Esophagus muscularis mucosa (tissue), 4 donors: Measurements from ENCODE around the gene TRDMT1. TPM values are rescaled to one million over a fixed set of nuclear protein-coding genes. Genes with fewer than 3 reads are reported as not detected.

Source experiments
- DNase-seq: peaks from one replicate; pipeline ENCODE4 v3.0.0-alpha.2; 2017; ENCODE audit errors: extremely low spot score
- H3K27ac ChIP-seq, 4 donors: fragments of 200-600 bp; sonication (generic); replicated peaks in 1 of 4; 1 replicate in 3 of 4; 2 replicates in 1 of 4; pipeline ENCODE4 v1.5.1; 2016 to 2019; ENCODE audit warnings: mild to moderate bottlenecking in 1 of 4
- H3K27me3 ChIP-seq, 4 donors: fragments of 200-600 bp; sonication (generic); one replicate each; pipeline versions ENCODE4 v1.5.1 to v1.6.0; 2016 to 2019
- H3K36me3 ChIP-seq, 4 donors: fragments of 200-600 bp; sonication (generic); one replicate each; pipeline ENCODE4 v1.5.1; 2016 to 2019
- H3K4me1 ChIP-seq, 4 donors: fragments of 200-600 bp; sonication (generic); one replicate each; pipeline ENCODE4 v1.5.1; 2016 to 2019
- H3K4me3 ChIP-seq, 4 donors: fragments of 200-600 bp; sonication (generic); 1 replicate in 2 of 4; 2 replicates in 2 of 4; pipeline ENCODE4 v1.5.1; 2016 to 2019; ENCODE audit warnings: mild to moderate bottlenecking in 4 of 4, moderate library complexity in 1 of 4
- H3K9me3 ChIP-seq, 4 donors: fragments of 200-600 bp; sonication (generic); 1 replicate in 3 of 4; 2 replicates in 1 of 4; pipeline ENCODE4 v1.5.1; 2016 to 2019
- CTCF ChIP-seq, 3 experiments: fragments of 200-600 bp in 2 of 3; fragments of 450-650 bp in 1 of 3; sonication (generic) in 2 of 3; IDR thresholded peaks; one replicate each; pipeline ENCODE4 v1.5.1; 2017 to 2019; ENCODE audit warnings: antibody characterized with exemption in 3 of 3, mild to moderate bottlenecking in 2 of 3, moderate library complexity in 1 of 3
- EP300 ChIP-seq: sonication (generic); formaldehyde crosslinking; IDR thresholded peaks from one replicate; pipeline ENCODE4 v1.6.1; 2017; ENCODE audit warnings: antibody characterized with exemption
- POLR2A ChIP-seq: fragments of 450-650 bp; IDR thresholded peaks from one replicate; pipeline ENCODE4 v1.6.1; 2017; ENCODE audit warnings: antibody characterized with exemption, moderate library complexity, mild to moderate bottlenecking, low read depth
- POLR2AphosphoS5 ChIP-seq, 2 donors: sonication (generic); formaldehyde crosslinking; IDR thresholded peaks; one replicate each; pipeline ENCODE4 v1.6.1; 2017; ENCODE audit warnings: antibody characterized with exemption in 2 of 2
- WGBS: methylation state at CpG from one replicate; pipeline ENCODE4 v1.1.5; 2018; 5-methylcytosine and 5-hydroxymethylcytosine counted together
- intact Hi-C: fragments of 100-400 bp; cut with DNase I; formaldehyde crosslinking; loops from one replicate; pipeline ENCODE4 v1.15.1; 2023
- total RNA-seq, 4 donors: library from RNA; depleted of rRNA; stranded (reverse); fragments of >200 nt; gene quantifications; one replicate each; pipeline versions ENCODE4 v1.1.0 to v1.2.1, GENCODE V29; 2016

TRDMT1 gene
- total RNA-seq, 4 donors from 2014 or later: 4.8 to 5.8 (median 5.5) TPM

- TF ChIP-seq CTCF (IDR thresholded peaks at IDR 0.05) (no peak), EP300 (no peak), POLR2A (no peak), POLR2AphosphoS5 (IDR thresholded peaks at IDR 0.05) (no peak)
- intact Hi-C loops: no loop called here
- H3K4me1 ChIP-seq: no peaks in the 10 kb centered on the region
- H3K4me3 ChIP-seq: no peak overlapping the region
- no peak overlapping the region for H3K27ac ChIP-seq
- H3K9me3 ChIP-seq: no peaks in the 10 kb centered on the region
- no peak for DNase-seq
- H3K36me3 ChIP-seq: no peaks in the 10 kb centered on the region
- no peaks in the 10 kb centered on the region for H3K27me3 ChIP-seq
- WGBS: 90% methylated on average over 2 of the region's 2 CpGs
Observed at GRCh38 chr10:17109046-17109445, 92.4 kb downstream of the TRDMT1 start.

GRCh38 chr10:17106991-17107390 lies 94.5 kb downstream of the TRDMT1 start:
- H3K4me1 ChIP-seq: no peaks in the 10 kb centered on the region
- H3K27me3 ChIP-seq: no peaks in the 10 kb centered on the region
- DNase-seq: no peak
- intact Hi-C loops: no loop called here
- H3K4me3 ChIP-seq: no peak overlapping the region
- TF ChIP-seq POLR2AphosphoS5 (IDR thresholded peaks at IDR 0.05) (no peak), EP300 (no peak), POLR2A (no peak), CTCF (IDR thresholded peaks at IDR 0.05) (no peak)
- no peaks in the 10 kb centered on the region for H3K9me3 ChIP-seq
- 82% methylated on average over 5 of the region's 5 CpGs for WGBS
- H3K36me3 ChIP-seq: no peaks in the 10 kb centered on the region
- no peak overlapping the region for H3K27ac ChIP-seq

- no peak for TF ChIP-seq EP300
- TF ChIP-seq POLR2AphosphoS5 (IDR thresholded peaks at IDR 0.05): no peak
- no peak for TF ChIP-seq CTCF (IDR thresholded peaks at IDR 0.05)
- TF ChIP-seq POLR2A: no peak
- H3K36me3 ChIP-seq: no peaks in the 10 kb centered on the region
- H3K9me3 ChIP-seq: no peaks in the 10 kb centered on the region
- H3K4me1 ChIP-seq: no peaks in the 10 kb centered on the region
- no peak overlapping the region for H3K4me3 ChIP-seq
- intact Hi-C loops: no loop called here
- no peaks in the 10 kb centered on the region for H3K27me3 ChIP-seq
- no peak for DNase-seq
- no peak overlapping the region for H3K27ac ChIP-seq
Observed at GRCh38 chr10:17101910-17102266, 99.6 kb downstream of the TRDMT1 start.

- H3K27ac ChIP-seq: no peak overlapping the region
- H3K9me3 ChIP-seq: no peaks in the 10 kb centered on the region
- no peak for TF ChIP-seq EP300
- TF ChIP-seq POLR2A: no peak
- no peak for TF ChIP-seq POLR2AphosphoS5 (IDR thresholded peaks at IDR 0.05)
- no peak for TF ChIP-seq CTCF (IDR thresholded peaks at IDR 0.05)
- no peaks in the 10 kb centered on the region for H3K4me1 ChIP-seq
- 82% methylated on average over 7 of the region's 7 CpGs for WGBS
- no peaks in the 10 kb centered on the region for H3K36me3 ChIP-seq
- H3K27me3 ChIP-seq: no peaks in the 10 kb centered on the region
- no peak for DNase-seq
- no peak overlapping the region for H3K4me3 ChIP-seq
- intact Hi-C loops: no loop called here
Observed at GRCh38 chr10:17101257-17101909, 100.1 kb downstream of the TRDMT1 start.

GRCh38 chr10:17100586-17100985 lies 100.9 kb downstream of the TRDMT1 start:
- no peak overlapping the region for H3K4me3 ChIP-seq
- H3K27me3 ChIP-seq: no peaks in the 10 kb centered on the region
- intact Hi-C loops: no loop called here
- no peaks in the 10 kb centered on the region for H3K9me3 ChIP-seq
- 84% methylated on average over 9 of the region's 9 CpGs for WGBS
- H3K27ac ChIP-seq: no peak overlapping the region
- H3K36me3 ChIP-seq: no peaks in the 10 kb centered on the region
- no peak for DNase-seq
- H3K4me1 ChIP-seq: no peaks in the 10 kb centered on the region
- no peak for TF ChIP-seq CTCF (IDR thresholded peaks at IDR 0.05)
- no peak for TF ChIP-seq POLR2AphosphoS5 (IDR thresholded peaks at IDR 0.05)
- no peak for TF ChIP-seq EP300
- no peak for TF ChIP-seq POLR2A
